Thoracic aorta (tissue), 2 donors: ENCODE measurements around the gene CEP55. TPM values are rescaled to one million over a fixed set of nuclear protein-coding genes. Genes with fewer than 3 reads are reported as not detected.

Experiments used
- ATAC-seq: fragments of 150-250 bp; one replicate; pipeline ENCODE4 v1.8.0; 2017; ENCODE audit warnings: low read depth; ENCODE audit not compliant: insufficient number of reproducible peaks, low FRiP score
- DNase-seq: peaks from one replicate; pipeline ENCODE4 v3.0.0-alpha.2; 2020; ENCODE audit warnings: low spot score
- H3K27ac ChIP-seq, 2 donors: fragments of 200-600 bp; sonication (generic); 1 replicate in 1 of 2; 2 replicates in 1 of 2; pipeline ENCODE4 v1.5.1; 2016; ENCODE audit warnings: mild to moderate bottlenecking in 2 of 2, moderate library complexity in 2 of 2
- H3K27me3 ChIP-seq: fragments of 200-600 bp; sonication (generic); replicated peaks from 2 replicates; pipeline ENCODE4 v1.6.0; 2016; ENCODE audit warnings: mild to moderate bottlenecking; ENCODE audit not compliant: insufficient read depth
- H3K36me3 ChIP-seq: fragments of 200-600 bp; sonication (generic); one replicate; pipeline ENCODE4 v1.5.1; 2016
- H3K4me1 ChIP-seq, 2 donors: fragments of 200-600 bp; sonication (generic); 1 replicate in 1 of 2; 2 replicates in 1 of 2; pipeline versions ENCODE4 v1.5.1 to v1.6.0; 2016; ENCODE audit warnings: low read depth in 2 of 2, mild to moderate bottlenecking in 1 of 2; ENCODE audit not compliant: control insufficient read depth in 1 of 2
- H3K4me3 ChIP-seq: fragments of 200-600 bp; sonication (generic); 2 replicates; pipeline ENCODE4 v1.5.1; 2016; ENCODE audit warnings: mild to moderate bottlenecking
- H3K9me3 ChIP-seq: fragments of 200-600 bp; sonication (generic); 2 replicates; pipeline ENCODE4 v1.5.1; 2016
- total RNA-seq, 2 donors: library from RNA; depleted of rRNA; stranded (reverse); fragments of >200 nt; gene quantifications; one replicate each; pipeline versions ENCODE4 v1.1.0 to v1.2.3, GENCODE V29; 2016
- TF ChIP-seq, protein P1 (sequence below): fragments of 200-600 bp; sonication (generic); IDR thresholded peaks from one replicate; pipeline ENCODE4 v1.5.1; 2019; ENCODE audit warnings: antibody characterized with exemption

The CEP55 gene
- total RNA-seq, 2 donors from 2014 or later, result 5.1 TPM; not detected in 1

- Histone ChIP-seq H3K27ac (no peak overlapping the region), H3K4me1 (peaks cover 7 to 20% of the 10 kb centered on the region in 2 donors), H3K9me3 (no peaks in the 10 kb centered on the region), H3K27me3 (peaks cover 7% of the 10 kb centered on the region), H3K36me3 (no peaks in the 10 kb centered on the region), H3K4me3 (no peak overlapping the region)
- ATAC-seq, result no peak
- no peak for DNase-seq
- TF ChIP-seq, protein P1, sequence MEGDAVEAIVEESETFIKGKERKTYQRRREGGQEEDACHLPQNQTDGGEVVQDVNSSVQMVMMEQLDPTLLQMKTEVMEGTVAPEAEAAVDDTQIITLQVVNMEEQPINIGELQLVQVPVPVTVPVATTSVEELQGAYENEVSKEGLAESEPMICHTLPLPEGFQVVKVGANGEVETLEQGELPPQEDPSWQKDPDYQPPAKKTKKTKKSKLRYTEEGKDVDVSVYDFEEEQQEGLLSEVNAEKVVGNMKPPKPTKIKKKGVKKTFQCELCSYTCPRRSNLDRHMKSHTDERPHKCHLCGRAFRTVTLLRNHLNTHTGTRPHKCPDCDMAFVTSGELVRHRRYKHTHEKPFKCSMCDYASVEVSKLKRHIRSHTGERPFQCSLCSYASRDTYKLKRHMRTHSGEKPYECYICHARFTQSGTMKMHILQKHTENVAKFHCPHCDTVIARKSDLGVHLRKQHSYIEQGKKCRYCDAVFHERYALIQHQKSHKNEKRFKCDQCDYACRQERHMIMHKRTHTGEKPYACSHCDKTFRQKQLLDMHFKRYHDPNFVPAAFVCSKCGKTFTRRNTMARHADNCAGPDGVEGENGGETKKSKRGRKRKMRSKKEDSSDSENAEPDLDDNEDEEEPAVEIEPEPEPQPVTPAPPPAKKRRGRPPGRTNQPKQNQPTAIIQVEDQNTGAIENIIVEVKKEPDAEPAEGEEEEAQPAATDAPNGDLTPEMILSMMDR, result no peak
Measured at GRCh38 chr10:93565446-93565845, 69.0 kb downstream of the CEP55 start.

GRCh38 chr10:93566435-93567276, 70.2 kb downstream of the CEP55 start, which contains the start of gene FFAR4:
FFAR4 (plus strand) TSS chr10:93566665; CDS start chr10:93566721, 56 bp downstream.
- H3K4me3 ChIP-seq, result peak within 1 kb of the TSS; percentile 66
- H3K36me3 ChIP-seq, result no peaks in the 10 kb centered on the region
- no peaks in the 10 kb centered on the region for H3K9me3 ChIP-seq
- no peak for ATAC-seq
- no peak within 1 kb of the TSS for H3K27ac ChIP-seq
- no peak for DNase-seq
- peaks cover 7 to 20% of the 10 kb centered on the region in 2 donors for H3K4me1 ChIP-seq
- TF ChIP-seq, protein P1, result no peak
- H3K27me3 ChIP-seq, result peaks cover 7% of the 10 kb centered on the region

DNA sequence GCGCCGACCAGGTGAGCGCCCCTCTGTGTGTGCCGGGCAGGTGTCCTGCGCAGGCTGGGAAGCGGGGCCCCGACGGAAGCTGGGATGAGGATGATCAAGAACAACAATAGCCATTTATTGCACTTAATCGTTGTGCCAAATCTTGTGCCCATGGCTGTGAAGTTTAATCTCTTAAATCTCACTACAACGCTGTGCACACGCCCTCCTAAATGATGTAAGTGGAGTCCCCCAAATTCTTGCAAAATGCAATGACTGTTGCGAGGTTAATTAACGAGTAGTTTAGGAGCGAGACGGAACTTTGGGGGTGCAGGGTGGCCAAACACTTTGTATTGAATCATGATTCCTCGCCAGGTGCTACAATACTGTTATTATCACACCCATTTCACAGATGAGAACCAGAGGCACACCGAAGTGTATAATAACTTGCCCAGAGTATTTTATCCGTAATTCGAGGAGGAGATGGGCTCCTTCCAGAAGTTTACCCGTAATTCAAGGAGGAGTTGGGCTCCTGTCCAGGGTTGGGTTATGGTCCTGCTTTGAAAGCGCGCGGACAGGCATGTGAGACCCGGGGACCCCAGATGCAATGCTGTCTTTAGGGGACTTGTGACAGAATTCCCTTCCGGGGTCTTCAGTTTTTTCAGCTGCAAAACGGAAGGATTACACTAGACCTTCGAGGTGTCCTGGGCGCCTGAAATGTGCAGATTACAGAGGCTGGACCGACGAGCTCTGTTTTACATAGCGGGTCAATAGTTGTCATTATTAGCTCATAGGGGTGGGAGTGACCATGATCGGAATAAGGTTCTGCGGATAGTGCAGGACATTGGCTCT, 71.1 kb downstream of the CEP55 start:
- ATAC-seq (no peak), DNase-seq (no peak)
- Histone ChIP-seq H3K27ac (no peak overlapping the region), H3K9me3 (no peaks in the 10 kb centered on the region), H3K4me1 (peaks cover 7 to 20% of the 10 kb centered on the region in 2 donors), H3K27me3 (peaks cover 7% of the 10 kb centered on the region), H3K36me3 (no peaks in the 10 kb centered on the region), H3K4me3 (peak overlapping the region; percentile 66)
- TF ChIP-seq, protein P1, result no peak

- peaks cover 7 to 20% of the 10 kb centered on the region in 2 donors for H3K4me1 ChIP-seq
- no peak for ATAC-seq
- H3K9me3 ChIP-seq, result no peaks in the 10 kb centered on the region
- H3K36me3 ChIP-seq, result no peaks in the 10 kb centered on the region
- no peak overlapping the region for H3K27ac ChIP-seq
- H3K27me3 ChIP-seq, result peaks cover 7% of the 10 kb centered on the region
- TF ChIP-seq, protein P1, result no peak
- no peak for DNase-seq
- H3K4me3 ChIP-seq, result peak overlapping the region; percentile 66
Measured at GRCh38 chr10:93568105-93568390, 71.6 kb downstream of the CEP55 start.

DNA sequence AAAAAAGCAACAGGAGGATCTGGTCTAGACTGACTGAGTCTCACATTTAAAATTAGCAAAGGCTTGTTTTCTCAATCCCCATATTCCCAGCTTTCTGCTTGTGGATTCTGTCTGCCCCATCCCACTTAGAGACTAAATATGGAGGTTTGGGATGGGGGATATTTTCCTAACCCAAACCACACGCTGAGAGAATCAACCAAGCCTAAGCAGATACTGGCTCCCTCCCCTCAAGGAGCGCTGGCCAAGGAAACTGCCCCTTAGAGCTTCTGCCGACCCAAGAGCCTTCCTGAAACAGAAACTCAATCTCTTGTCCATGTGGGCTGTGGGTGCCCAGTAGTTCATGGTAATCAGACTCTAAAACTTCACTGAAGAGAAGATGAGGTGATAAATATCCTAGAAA, 74.0 kb downstream of the CEP55 start:
- Histone ChIP-seq H3K36me3 (no peaks in the 10 kb centered on the region), H3K9me3 (no peaks in the 10 kb centered on the region), H3K4me1 (peaks cover 7 to 20% of the 10 kb centered on the region in 2 donors), H3K27me3 (peaks cover 7% of the 10 kb centered on the region), H3K4me3 (no peak overlapping the region), H3K27ac (no peak overlapping the region)
- ATAC-seq, result no peak
- TF ChIP-seq, protein P1, result no peak
- DNase-seq, result no peak
